CD4-positive, alpha-beta T cell treated with Interleukin-15 for 1 hour (primary cell): Measurements from ENCODE around the gene GFOD2.
"Not testable (repeated sequence)": the region's sequence is repeated elsewhere in the genome, so short reads cannot be mapped to it uniquely, and the experiment has no call there.

Source experiments
- DNase-seq: peaks from one replicate; pipeline ENCODE4 v3.0.0-alpha.2; 2020

GFOD2 gene, protein sequence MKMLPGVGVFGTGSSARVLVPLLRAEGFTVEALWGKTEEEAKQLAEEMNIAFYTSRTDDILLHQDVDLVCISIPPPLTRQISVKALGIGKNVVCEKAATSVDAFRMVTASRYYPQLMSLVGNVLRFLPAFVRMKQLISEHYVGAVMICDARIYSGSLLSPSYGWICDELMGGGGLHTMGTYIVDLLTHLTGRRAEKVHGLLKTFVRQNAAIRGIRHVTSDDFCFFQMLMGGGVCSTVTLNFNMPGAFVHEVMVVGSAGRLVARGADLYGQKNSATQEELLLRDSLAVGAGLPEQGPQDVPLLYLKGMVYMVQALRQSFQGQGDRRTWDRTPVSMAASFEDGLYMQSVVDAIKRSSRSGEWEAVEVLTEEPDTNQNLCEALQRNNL

DNA sequence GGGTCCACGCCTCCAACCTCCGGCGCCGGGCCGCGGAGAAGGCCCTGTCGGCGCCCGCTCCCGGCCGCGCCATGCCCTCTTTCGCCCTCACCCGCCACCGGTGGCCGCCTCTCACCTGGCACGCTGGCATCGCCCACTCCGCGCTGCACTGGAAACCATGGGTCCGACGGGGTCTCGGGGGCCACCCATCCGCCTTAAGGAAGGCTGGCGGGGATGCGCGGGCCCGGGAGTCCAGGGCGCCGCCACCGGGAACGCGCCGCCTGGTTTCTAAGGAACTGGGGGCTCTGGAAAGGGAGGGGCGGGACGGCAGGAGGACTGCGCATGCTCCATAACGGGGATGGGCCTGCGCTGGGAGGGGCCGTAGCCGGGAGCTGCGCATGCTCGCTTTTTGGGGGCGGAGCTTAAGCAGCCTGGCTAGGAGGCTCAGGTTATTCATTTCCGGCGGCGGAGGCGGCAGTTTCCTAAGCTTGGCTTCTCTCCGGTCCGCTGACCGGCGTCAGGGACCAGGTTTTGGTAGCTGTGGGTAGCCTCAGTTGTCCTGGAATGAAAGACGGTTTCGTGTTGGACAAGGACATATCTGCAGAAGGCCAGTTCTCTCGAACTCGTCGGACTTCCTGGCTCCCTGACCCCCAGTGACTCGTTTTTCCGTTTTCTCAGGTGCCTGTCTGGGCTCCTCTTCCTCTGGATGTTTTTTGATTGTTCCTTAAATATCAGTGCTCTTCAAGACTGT, at the start of gene GFOD2:
TSS of gene GFOD2 (minus strand) at position 269 of the 730 bp plus-strand sequence. CDS start 33,601 bp downstream, outside the sequence.
- peak; percentile 95 for DNase-seq

DNA sequence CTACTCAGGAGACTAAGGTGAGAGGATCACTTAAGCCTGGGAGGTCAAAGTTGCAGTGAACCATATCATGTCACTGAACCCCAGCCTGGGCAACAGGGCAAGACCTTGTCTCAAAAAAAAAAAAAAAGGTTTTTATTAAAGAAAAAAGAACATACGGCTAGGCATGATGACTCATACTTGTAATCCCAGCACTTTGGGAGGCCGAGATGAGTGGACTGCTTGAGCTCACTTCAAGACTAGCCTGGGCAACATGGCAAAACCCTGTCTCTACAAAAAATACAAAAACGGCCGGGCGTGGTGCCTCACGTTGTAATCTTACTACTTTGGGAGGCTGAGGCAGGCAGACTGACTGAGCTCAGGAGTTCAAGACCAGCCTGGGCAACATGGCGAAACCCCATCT, 48.8 kb upstream of the GFOD2 start:
- DNase-seq: no peak

DNA sequence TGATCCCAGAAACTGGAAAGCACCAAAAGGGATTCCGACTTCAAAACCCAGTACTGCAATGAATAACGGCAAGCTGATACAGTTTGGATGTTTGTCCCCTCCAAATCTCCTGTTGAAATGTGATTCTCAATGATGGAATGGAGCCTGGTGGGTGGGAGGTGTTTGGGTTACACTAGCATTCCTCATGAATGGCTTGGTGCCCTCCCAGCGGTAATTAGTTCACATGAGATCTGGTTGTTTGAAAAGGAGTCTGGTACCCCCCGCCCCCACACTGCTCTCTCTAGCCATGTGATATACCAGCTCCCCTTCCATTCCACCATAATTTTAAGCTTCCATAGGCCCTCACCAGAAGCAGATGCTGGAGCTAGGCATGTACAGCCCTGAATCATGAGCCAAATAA, 47.2 kb upstream of the GFOD2 start:
- no peak for DNase-seq

DNA sequence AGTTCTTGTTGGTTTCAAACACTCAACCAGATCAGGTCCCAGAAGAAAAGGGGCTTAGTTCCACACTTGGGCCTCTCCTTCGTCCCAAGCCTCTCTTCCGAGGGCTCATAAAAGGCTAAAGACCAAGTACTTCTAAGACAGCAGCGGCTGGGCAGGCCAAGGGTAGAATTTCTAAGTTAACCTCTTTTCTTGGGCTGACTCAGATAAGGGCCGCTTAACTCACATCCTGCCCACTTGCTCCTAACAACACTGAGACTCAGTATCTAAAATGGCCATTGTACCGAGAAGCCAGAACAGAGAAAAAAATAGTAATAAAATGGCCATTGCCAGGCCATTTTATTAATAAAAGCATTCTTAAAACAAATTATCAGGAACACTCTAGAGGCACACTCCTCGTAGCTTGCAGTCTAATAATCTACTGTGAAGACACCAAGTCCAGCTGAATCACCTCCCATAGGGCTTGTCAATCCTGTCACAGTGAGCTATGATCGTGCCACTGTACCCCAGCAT, 45.1 kb upstream of the GFOD2 start:
- DNase-seq: no peak

DNA sequence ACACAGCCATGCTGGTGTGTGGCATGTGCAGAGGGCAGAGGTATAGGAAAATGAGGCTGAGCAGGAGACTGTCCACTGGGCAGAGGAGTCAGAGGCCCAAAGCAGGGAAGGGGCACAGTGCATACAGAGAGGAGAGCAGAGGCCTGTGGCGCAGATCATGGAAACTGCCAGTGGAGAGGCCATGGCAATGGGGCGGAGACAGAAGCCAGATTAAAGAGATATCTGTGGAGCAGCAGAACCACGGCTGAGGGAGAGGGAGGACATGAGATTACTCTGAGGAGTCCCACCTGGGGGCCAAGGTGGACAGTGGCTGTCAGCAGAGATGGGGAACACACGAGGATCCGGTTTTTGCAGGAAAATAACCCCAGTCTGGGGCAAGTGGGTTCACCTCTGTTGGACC, 44.0 kb upstream of the GFOD2 start:
- DNase-seq: no peak

DNA sequence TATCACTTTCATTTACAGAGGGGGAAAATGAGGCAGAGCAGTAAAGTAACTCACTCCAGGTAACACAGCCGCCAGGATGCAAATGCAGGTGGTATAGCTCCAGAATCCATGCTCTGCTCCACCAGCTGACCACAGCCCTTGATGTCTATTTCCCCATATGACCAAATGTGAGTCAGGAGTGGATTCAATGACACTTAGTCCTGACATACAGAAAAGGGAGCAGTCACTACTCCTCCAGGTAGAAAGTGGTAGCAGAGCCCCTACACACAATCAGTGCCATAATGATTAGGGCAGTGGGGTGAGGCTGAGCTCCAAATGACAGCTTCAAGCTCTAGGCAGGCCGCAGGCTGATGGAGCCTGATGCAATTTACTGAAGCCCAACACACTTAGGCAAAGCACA, 43.3 kb upstream of the GFOD2 start:
- DNase-seq: no peak

DNA sequence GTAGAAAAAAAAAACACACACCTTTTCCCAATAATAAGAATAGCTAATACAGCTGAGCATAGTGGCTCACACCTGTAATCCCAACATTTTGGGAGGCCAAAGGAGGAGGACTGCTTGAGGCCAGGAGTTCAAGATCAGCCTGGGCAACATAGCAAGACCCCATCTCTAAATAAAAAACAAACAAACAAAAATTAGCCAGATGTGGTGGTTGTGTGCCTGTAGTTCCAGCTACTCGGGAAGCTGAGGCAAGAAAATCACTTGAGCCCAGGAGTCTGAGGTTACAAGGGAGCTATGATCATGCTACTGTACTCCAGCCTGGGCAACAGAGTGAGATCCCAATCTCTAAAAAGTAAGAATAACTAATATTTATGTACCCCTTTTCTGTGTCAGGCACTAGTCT, 42.8 kb upstream of the GFOD2 start:
- no peak for DNase-seq

DNA sequence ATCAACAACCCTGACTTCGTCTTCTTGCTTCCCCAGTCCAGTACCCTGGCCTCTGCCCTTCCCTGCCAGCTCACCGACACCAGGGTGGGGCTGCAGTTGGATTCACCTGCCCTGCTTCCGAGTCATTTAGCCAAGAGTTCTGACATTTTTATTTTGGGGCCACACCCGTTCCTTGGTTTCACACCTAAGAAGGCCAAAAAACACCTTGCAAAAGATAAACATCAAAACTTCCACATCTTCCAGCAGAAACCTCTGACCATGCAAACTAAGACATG, 41.8 kb upstream of the GFOD2 start:
- DNase-seq: no peak

DNA sequence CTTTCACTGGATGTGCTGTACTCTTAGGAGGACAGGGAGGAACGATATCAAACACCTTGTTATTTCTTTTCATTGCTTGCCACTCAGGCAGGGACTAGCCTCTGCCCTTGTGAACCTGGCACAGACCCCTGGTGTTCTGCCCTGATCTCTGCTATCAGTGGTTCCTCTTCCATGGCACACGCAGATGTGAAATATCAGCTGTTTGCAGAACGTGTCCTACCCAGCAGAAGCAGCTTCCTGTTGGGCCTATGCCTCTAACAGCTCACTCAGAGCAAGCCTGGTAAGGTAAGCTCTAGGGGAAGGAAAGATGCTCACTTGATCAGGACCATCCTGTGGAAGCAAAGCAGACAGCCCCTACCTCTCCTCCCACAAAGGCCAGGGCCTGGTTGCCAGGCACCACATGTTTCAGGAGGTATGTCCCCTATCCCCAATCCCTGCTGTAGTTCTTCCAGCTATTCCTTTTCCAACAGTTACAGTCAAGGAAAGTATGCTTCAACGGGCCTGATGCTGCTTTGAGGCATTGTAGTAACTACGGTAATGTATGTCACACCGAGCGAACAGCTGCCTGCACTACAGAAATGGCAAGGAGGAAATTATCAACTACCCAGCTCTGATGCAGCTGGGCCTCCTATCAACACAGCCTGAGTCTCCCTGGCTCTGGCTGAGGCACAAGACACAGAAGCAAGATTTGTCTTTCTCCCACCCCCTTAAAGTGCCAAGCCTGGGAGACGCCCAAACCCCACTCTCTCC, 41.3 kb upstream of the GFOD2 start:
- DNase-seq: no peak

DNA sequence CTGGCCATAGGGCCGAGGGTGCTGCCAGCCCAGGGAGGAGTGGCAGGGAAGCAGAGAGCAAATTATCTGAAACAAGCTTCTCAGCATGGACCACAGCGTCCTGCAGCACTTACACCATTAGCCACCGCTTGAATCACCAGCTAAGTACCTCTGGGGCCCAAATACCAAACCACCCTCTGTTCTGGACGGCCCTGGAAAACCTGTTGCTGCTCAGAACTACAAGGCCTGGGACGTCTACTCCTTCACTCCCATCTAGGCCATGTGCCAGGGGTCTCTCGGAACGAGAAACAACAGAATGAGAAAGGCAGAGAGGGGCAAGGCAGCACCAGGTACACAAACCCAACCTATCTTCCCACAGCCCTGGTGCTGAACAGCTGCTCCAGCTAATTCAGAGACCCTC, 39.9 kb upstream of the GFOD2 start:
- DNase-seq: no peak

DNA sequence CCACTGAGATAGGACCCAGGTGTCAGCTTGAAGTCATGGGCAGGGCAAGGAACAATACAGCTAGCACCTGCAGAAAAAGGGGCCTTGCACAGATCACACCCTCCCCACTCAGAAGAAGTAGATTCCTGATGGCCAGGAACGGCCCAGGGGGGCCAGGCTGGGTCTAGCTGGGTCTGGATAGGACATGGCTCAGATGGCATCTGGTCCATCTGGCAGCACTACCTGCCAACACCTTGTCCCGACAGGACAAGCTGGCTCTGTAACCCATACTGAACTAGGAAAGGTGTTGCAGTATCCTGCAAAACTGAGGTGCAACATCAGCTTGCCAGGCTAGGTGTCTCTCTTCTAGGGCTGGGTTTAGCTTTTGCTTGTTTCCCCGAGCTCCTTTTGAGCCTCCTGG, 38.9 kb upstream of the GFOD2 start:
- DNase-seq: no peak

DNA sequence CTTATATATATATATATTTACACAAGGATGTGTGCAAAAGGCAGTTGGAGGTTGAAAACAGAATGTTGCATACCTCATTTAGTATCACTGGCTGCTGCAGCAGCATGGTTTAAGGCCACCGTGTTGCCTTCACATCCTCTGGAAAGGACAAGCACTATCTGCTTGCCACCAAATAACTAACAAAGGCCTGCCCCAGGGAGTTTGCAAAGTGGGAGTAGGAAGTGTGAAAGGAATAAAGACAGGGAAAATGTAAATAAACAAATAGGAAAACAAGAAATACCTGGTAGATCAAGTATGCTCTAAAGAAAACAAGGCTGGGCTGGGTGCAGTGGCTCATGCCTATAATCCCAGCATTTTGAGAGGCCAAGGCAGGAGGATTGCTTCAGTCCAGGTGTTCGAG, 33.5 kb upstream of the GFOD2 start:
- DNase-seq: no peak

DNA sequence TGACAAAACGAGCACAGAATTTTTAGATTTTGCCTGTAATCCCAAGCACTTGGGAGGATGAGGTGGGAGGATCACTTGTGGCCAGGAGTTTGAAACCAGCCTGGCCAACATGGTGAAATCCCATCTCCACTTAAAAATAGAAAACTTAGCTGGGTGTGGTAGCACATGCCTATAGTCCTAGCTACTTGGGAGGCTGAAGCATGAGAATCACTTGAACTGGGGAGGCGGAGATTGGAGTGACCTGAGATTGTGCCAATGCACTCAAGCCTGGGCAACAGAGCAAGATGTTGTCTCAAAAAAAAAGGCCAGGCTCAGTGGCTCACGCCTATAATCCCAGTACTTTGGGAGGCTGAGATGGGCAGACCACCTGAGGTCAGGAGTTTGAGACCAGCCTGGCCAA, 32.2 kb upstream of the GFOD2 start:
- DNase-seq: not testable (repeated sequence)

DNA sequence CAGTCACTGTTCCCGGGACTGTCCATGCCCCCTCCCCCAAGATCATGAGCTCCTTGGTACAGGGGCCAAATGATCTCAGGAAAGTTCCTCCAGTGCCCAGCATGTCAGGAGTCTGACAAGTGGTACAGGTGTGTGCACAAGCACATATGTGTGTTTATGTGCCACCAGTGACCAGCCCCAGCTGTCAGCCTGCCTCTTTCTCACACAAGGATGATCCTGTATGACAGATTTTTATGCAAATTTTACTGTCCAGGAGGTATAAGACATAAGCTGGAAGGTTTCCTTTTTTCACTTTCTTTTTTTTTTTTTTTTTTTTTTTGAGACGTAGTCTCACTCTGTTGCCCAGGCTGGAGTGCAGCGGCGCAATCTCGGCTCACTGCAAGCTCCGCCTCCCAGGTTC, 31.4 kb upstream of the GFOD2 start:
- no peak for DNase-seq

DNA sequence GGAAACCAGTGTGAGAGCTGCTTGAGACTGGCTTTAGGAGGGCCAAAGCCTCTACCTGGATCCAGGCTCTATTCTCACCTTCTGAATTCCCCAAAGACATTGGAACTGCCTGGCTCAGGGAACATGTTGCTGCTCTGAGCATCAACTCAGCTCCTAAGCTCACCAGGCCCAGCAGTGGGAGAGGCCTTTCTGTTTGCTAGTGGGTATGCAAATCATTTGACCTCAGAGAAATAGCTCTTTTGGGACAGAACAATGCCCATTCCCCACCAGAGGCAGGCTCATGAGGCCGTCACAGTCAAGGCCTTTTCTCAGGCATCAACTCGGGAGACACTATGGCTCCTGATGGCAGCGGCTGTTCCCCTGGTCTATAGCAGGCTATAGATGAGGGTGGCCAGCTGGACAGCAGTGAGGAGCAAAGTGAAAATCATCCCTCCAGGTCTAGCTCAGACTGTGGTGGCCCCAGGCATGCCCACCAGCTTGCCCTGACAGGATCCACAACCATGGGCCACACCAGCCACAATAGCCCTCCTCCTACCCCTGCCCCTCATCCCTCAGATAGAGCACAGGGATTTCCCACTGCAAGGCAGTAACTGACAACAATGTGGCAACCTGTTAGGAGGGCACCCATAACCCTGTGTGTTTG, 30.4 kb upstream of the GFOD2 start:
- DNase-seq: no peak

DNA sequence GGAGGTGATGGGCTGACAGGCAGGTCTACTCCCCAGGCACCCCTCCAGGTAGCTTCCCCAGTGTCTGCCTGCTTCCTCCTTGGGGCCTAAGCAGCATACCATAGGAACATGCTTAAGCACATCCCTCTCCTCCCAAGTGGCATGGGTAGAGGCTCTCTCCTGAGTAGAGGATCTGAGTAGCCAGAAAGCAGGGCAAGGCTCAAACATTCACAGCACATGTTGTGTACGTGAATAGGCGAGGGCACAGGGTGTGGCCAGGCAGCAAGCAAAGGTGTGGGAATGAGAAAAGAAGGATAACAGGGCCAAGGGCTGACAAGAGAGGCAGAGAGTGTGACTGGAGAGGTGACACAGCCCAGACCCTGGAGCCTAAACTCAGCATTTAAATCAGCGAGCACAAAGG, 29.7 kb upstream of the GFOD2 start:
- DNase-seq: no peak

DNA sequence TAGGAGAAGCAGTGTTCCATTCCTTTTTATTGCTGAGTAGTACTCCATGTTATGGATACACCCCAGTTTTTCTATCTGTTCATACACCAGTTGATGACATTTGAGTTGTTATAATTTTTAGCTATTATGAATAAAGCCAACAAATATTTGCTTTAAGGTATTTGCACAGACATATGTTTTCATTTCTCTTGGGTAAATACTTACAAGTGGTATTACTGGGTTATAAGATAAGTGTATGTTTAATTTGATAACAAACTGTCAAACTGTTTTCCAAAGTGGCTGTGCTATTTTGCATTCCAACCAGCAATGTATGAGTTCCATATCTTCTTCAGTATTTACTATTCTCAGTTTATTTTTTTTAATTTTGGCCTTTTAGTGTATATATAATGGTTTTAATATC, 27.7 kb upstream of the GFOD2 start:
- no peak for DNase-seq

DNA sequence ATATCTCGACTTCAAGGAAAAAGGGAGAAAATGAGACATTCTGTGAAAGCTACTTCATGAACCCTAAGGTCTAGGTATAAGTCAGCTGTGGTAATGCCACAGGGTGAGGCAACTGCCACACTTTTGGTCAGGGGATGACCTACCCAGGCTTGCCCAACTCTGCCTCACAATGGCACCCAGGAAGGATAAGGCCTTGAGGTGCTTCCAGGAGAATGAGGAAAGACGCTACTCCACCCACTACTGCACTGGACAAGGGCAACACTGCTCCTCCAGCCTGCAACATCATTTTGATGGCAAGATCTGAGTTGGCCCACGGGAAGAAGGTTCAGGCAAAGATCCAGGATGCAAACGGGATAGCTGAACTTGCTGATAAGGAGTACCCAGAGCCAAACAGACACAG, 22.0 kb upstream of the GFOD2 start:
- DNase-seq: no peak

DNA sequence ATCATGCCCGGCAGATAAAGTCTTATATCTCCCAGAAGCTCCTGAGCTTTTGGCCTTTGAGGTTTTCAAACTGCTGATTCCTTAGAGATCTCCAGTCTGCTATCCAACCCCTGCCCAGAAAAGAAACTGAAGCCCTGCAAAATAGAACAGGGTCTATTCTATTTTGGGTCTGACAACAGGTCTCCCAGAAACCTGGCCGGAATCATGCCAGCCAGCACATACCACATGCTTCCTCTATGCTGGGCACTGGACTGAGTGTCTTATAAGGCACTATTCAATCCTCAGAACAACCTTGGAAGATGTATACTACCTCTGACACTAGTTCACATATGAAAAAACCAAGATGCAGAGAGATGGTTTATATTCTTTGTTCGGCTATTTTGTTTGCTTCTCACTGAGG, 21.3 kb upstream of the GFOD2 start:
- no peak for DNase-seq

DNA sequence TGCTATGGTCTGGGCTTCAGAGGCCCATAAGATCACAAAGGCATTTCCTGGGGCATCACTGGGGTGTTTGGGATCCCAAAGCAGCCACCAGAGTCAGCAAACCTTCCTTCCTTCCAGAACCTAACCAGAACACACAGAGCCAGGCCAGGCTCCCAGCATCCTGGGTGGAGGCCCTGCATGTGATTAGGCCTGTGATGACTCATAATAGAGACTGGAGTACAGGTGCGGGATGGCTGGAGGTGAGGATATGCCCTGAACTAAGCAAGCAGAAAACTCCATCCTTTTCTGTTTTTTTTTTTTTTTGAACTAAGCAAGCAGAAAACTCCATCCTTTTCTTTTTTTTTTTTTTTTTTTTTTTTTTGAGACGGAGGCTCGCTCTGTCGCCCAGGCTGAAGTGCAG, 17.7 kb upstream of the GFOD2 start:
- no peak for DNase-seq

DNA sequence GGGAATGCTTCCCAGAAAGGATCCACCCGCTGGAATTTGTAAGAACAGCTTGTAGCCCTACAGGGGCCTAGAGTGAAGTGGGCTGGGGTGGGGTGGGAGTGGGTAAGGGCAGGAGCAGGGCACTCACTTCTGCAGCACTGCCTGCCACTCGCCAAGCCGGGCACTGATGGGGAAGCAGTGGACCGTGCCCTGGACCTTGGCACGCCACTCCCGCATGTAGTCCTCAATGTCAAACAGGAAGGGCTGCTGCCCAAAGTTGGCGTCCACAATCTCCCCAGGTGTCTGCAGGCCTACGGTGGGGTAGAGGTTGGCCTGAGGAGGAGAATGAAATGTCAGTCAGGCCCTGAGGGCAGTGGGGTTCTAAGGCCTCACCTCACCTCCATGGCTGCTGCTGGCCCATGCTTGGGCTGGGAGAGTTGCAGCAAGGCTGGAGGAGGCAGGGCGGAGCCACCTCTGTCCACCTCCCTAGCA, 15.7 kb upstream of the GFOD2 start:
- DNase-seq: no peak

DNA sequence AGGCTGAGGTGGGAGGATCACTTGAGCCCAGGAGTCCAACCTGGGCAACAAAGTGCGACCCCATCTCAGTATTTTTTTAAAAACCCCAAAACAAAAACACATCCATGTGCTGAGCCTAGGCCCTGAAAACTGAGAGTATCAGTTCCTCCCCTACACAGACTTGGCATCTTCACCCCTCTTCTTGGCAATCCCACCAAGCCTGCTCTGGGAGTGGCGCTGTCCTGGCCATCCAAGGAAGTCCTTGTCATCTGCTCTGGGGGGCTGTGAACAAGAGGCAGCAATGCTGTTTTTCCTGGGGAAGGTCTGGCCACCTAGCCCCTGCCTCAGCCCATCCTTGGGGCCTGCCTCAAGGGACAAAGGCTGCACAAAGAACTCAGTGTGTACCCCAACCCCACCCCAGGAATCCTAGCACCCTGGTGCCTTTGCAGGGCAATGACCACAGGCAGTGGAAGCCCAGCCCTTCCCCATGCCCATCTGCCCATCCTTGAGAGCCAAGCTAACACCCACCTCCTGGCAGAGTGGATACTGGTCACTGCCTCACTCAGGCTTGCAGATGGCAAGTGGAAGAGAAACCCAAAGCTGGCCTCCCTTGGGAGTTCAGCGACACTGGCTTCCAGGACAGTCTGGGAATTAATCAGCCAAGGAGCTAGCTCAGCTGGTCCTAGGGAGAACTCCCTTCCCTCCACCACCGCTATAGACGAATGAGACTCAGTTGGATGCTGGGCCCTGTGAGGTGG, 14.8 kb upstream of the GFOD2 start:
- DNase-seq: no peak

DNA sequence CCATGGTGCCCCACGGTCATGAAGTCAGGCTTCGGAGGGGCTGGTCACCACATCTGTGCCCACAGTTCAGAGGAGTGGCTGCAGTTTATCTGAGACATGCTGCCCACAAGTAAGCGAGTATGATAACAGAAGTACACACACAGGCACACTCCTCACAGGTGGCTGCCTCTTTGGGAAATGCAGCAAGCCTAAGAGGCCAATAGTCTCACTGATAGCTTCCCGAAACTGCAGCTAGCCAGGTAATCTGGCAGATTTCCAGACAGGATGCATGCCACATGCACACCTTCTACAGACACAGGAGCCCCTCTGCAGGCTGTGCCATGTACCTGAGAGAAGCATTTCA, 12.6 kb upstream of the GFOD2 start:
- no peak for DNase-seq
